ENCODE measurements around the gene LDHAL6A. TPM values are rescaled to one million over a fixed set of nuclear protein-coding genes. Genes with fewer than 3 reads are reported as not detected.

The LDHAL6A gene
- total and polyA plus RNA-seq, 2 of the 13 experiments (the other 11 are each of a cell fraction or from before 2014, with no cell fraction given): not detected

DNA sequence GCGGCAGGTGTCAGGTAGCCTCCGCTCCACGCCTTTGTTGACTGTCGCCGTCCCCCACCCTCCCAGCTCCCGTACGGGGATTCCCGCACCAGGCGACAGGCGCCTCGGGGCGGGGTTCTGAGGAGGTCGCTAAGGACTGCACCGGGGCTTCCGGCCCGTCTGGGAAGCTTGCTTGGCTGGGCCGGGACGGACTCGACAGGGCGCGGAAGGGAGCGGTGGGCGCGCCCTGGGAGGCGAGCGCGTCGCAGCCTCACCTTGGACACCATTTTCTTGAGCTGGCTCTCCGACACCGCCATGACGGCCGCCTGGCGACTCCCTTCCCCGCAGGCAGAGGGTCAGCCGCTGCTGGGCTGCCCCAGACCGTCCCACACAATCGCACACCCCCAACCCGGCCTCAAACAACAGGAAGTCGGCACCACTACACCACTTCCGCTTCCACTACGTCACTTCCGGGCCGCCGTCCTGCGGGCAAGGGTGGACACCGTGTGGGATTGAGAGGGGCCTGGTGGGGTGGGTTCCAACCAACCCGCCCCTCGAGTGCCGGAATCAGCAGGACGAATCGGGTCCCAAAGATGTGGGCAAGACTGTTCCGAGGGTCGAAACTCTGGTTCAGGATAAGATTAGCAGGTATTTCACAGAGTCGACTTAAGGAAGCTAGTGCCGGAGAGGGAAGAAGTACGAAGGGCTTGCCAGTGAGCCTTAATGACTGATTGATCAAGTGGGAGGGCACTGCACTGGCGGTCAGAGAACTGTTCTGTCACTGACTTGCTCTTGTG is 71.1 kb downstream of the LDHAL6A start, which contains the start of gene TSG101 (continued):
- TF ChIP-seq GPN1 (CRISPR knock-in tag; IDR thresholded peaks at IDR 0.05; ENCODE audit: borderline replicate concordance) (no peak; the same call in 1 of the 2 replicates), ZMYM2 (CRISPR knock-in tag; IDR thresholded peaks at IDR 0.05) (0 out of 2 replicates have a peak, but pooled peaks have one; percentile 58), CEBPB (IDR thresholded peaks at IDR 0.05; ENCODE audit: borderline replicate concordance, low read depth, low read length) (no peak), MAFK (conservative IDR thresholded peaks at IDR 0.05 in 1 of 2, IDR thresholded peaks at IDR 0.05 in 1 of 2; ENCODE audit: low read length in 2 of 2) (no peak), ZNF510 (CRISPR knock-in tag; IDR thresholded peaks at IDR 0.05; ENCODE audit: low read depth) (peak; percentile 63; the same call in 1 of the 2 replicates), STAT5B (CRISPR knock-in tag; IDR thresholded peaks at IDR 0.05) (no peak), ZNF660 (CRISPR knock-in tag; IDR thresholded peaks at IDR 0.05; ENCODE audit: borderline replicate concordance, low read depth) (no peak), ETS1 (CRISPR knock-in tag; IDR thresholded peaks at IDR 0.05) (no peak), MED8 (CRISPR knock-in tag; IDR thresholded peaks at IDR 0.05; ENCODE audit: insufficient replicate concordance) (peak; percentile 88), GFI1 (CRISPR knock-in tag; IDR thresholded peaks at IDR 0.05; ENCODE audit: borderline replicate concordance) (no peak; the same call in 1 of the 2 replicates), SOX5 (CRISPR knock-in tag; IDR thresholded peaks at IDR 0.05; ENCODE audit: borderline replicate concordance) (peak; percentile 41; the same call in 1 of the 2 replicates), JUND (CRISPR knock-in tag; IDR thresholded peaks at IDR 0.05) (0 out of 2 replicates have a peak, but pooled peaks have one; percentile 46), WIZ (CRISPR knock-in tag; IDR thresholded peaks at IDR 0.05) (0 out of 2 replicates have a peak, but pooled peaks have one; percentile 63), CBX2 (IDR thresholded peaks at IDR 0.05; ENCODE audit: low read depth, low read length) (no peak), CBX2 (CRISPR knock-in tag; IDR thresholded peaks at IDR 0.05; ENCODE audit: low read depth) (no peak), RFX1 (IDR thresholded peaks at IDR 0.05) (no peak), U2AF1 (optimal IDR thresholded peaks at IDR 0.05; ENCODE audit: low read depth, low read length) (peak; percentile 90), ZNF138 (CRISPR knock-in tag; IDR thresholded peaks at IDR 0.05; ENCODE audit: low read depth) (no peak), ZNF343 (CRISPR knock-in tag; IDR thresholded peaks at IDR 0.05) (peak; percentile 87; the same call in 1 of the 2 replicates), ZNF136 (CRISPR knock-in tag; IDR thresholded peaks at IDR 0.05; ENCODE audit: low read depth) (peak; percentile 86; the same call in 1 of the 2 replicates), AHDC1 (CRISPR knock-in tag; IDR thresholded peaks at IDR 0.05; ENCODE audit: borderline replicate concordance) (peak; percentile 34; the same call in 1 of the 2 replicates), MLX (CRISPR knock-in tag; IDR thresholded peaks at IDR 0.05) (no peak)
- TF ChIP-seq, protein P1, sequence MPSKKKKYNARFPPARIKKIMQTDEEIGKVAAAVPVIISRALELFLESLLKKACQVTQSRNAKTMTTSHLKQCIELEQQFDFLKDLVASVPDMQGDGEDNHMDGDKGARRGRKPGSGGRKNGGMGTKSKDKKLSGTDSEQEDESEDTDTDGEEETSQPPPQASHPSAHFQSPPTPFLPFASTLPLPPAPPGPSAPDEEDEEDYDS (CRISPR knock-in tag; IDR thresholded peaks at IDR 0.05): peak; percentile 79

Measured in HepG2 (cell line).